ENCODE results near the gene ENPP1.

The ENPP1 gene

DNA sequence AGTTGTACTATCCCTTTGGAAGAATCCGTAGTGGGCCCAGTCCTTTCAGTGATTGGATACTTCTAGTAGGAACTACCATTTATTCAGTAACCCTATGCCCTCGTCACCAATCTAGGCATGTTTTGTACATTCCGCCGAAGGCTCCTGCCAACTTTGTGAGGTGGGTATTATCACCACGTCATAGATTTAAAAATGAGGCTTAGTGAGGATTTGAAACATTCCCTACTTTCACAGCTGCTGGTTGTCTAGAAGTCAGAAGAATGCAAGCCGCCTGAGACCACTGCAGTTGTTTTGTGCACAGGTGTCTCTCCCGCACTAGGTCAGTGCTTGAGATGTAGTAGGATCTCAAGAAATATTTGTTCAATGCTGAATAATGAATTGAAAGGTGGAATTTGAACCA is 32.6 kb downstream of the ENPP1 start:
- Mint-ChIP-seq H3K27ac (peak overlapping the region; percentile 72 to 83 (median 81)), H3K36me3 (ENCODE audit: low read depth) (no peaks in the 10 kb centered on the region), H3K4me1 (peaks cover 41% of the 10 kb centered on the region), H3K27me3 (ENCODE audit: low read depth) (no peaks in the 10 kb centered on the region), H3K9me3 (no peaks in the 10 kb centered on the region), H3K4me3 (peak overlapping the region in 1 of 3 experiments; percentile 60)
- TF ChIP-seq, protein P1, sequence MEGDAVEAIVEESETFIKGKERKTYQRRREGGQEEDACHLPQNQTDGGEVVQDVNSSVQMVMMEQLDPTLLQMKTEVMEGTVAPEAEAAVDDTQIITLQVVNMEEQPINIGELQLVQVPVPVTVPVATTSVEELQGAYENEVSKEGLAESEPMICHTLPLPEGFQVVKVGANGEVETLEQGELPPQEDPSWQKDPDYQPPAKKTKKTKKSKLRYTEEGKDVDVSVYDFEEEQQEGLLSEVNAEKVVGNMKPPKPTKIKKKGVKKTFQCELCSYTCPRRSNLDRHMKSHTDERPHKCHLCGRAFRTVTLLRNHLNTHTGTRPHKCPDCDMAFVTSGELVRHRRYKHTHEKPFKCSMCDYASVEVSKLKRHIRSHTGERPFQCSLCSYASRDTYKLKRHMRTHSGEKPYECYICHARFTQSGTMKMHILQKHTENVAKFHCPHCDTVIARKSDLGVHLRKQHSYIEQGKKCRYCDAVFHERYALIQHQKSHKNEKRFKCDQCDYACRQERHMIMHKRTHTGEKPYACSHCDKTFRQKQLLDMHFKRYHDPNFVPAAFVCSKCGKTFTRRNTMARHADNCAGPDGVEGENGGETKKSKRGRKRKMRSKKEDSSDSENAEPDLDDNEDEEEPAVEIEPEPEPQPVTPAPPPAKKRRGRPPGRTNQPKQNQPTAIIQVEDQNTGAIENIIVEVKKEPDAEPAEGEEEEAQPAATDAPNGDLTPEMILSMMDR (IDR thresholded peaks at IDR 0.05; ENCODE audit: unreplicated experiment in 3 of 3): no peak

DNA sequence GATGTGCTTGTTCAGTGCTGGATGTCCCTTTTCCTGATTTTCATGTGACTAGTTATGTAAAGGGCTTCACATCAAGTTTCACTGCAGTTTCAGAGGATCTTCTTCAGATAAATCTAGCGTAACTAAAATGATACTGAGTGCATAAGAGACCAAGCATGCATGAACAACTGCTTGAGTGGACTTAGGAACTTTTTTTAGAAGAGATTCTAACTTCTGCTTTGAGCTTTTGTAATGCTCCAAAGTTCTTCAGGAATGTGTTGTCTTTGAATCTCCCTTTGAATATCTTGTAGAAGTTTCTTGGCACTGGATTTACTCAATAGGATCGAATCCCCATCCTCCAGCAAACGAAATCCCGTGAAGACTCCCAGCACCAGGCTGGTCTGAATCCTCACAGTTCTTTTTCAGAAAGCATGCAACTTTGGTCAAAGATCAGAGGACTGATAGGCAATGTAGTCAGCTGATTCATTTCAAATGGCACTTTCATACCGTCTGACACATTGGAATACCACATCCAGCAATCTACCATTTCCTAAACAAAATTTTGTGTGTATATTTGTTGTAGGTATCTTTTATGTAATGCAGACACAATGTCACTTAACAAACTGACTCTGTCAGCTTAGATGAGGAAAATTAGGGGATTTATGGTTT is 33.2 kb downstream of the ENPP1 start:
- Mint-ChIP-seq H3K4me3 (peak overlapping the region in 1 of 3 experiments; percentile 60), H3K27me3 (ENCODE audit: low read depth) (no peaks in the 10 kb centered on the region), H3K27ac (peak overlapping the region; percentile 72 to 83 (median 81)), H3K36me3 (ENCODE audit: low read depth) (no peaks in the 10 kb centered on the region), H3K4me1 (peaks cover 41% of the 10 kb centered on the region), H3K9me3 (no peaks in the 10 kb centered on the region)
- TF ChIP-seq, protein P1 (IDR thresholded peaks at IDR 0.05; ENCODE audit: unreplicated experiment in 3 of 3): no peak

DNA sequence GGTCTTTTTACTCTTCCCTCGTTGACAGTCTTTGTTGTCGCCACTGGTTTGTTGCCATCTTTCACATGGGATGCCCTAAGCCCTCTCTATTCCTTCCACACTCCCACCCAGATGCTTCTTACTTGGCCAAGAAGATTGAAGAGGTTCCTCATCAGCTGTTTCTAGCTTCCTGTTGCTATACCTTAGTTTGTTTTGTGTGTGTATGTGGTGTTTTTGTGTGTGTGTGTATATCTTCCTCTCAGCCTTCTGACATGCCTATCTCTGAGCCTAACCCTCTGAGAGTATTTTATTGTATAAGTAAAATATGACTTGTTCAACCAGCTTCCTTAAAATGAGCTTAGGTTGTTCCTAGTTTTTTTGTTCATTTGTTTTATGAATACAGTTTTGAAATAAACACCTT is 35.9 kb downstream of the ENPP1 start:
- Mint-ChIP-seq H3K4me1 (peaks cover 28% of the 10 kb centered on the region), H3K36me3 (ENCODE audit: low read depth) (no peaks in the 10 kb centered on the region), H3K27ac (no peak overlapping the region), H3K9me3 (no peaks in the 10 kb centered on the region), H3K27me3 (ENCODE audit: low read depth) (no peaks in the 10 kb centered on the region), H3K4me3 (no peak overlapping the region)
- TF ChIP-seq, protein P1 (IDR thresholded peaks at IDR 0.05; ENCODE audit: unreplicated experiment in 3 of 3): no peak

DNA sequence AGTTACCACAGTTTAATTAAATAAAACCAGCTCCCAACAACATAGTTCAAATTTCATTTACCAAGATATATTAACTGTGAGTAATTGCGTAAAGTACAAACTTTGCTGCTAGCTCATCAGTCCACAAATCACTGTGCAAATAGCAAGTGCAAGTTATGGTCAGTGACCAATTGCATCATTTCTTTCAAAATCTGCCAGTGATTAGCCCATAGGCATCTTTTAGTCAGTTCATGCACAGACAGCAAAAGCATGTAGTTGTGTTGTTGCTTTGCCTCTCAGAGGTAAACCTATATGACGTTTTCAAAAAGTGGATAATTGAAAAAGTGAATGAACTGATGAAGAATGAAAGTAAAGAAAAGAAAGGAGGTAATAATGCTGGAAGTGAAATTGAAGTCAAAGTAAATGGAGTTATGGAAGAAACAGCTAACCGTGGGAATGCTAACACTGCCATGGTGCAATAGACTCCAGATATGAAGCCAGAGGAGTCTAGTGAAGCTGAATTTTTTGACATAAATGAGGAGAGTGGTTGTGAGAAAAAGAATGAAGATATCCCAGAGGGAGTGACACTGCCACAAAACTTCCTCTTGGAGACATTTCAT is 36.5 kb downstream of the ENPP1 start:
- Mint-ChIP-seq H3K36me3 (ENCODE audit: low read depth) (no peaks in the 10 kb centered on the region), H3K27me3 (ENCODE audit: low read depth) (no peaks in the 10 kb centered on the region), H3K27ac (no peak overlapping the region)

DNA sequence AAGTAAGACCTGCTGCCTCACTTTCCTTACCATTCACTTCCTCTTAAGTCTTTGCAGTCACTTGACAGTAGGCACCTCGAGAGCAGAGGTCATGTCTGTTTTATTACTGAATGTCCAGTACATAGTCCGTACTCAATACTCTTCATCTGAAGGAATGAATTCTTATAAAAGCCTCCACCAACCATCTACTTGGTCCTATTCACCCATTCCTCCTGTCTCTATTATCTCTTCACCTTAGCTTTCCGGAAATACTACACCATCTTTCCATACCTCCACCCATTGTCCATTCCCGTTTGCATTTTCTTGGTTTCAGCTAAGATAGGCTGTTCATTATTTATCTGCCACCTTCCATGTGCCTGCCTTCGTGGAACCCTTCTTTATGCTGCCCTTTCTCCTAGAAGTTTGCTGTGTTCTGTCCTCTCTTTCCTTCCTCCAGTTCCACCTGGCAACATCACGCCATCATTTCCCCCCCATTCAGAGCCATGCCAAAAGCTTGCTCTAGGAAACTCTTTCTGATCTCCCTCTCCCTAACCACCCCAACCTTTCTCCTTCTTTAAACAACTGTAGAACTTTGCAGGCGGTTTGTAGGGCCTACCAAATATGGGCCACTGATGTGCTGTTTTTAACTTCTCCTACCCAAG is 38.3 kb downstream of the ENPP1 start:
- H3K36me3 Mint-ChIP-seq (ENCODE audit: low read depth): no peaks in the 10 kb centered on the region
- H3K27me3 Mint-ChIP-seq (ENCODE audit: low read depth): no peaks in the 10 kb centered on the region
- H3K27ac Mint-ChIP-seq: no peak overlapping the region
- H3K9me3 Mint-ChIP-seq: no peaks in the 10 kb centered on the region
- no peak overlapping the region for H3K4me3 Mint-ChIP-seq
- peaks cover 11% of the 10 kb centered on the region for H3K4me1 Mint-ChIP-seq
- TF ChIP-seq, protein P1 (IDR thresholded peaks at IDR 0.05; ENCODE audit: unreplicated experiment in 3 of 3): no peak

More for the DNA sequence above, 36.5 kb downstream of the ENPP1 start:
- TF ChIP-seq, protein P1 (IDR thresholded peaks at IDR 0.05; ENCODE audit: unreplicated experiment in 3 of 3): no peak
- Mint-ChIP-seq H3K4me3 (no peak overlapping the region), H3K4me1 (peaks cover 22% of the 10 kb centered on the region), H3K9me3 (no peaks in the 10 kb centered on the region)
